A673 (cell line): ENCODE measurements around the gene HLA-DRB5. TPM values are rescaled to one million over a fixed set of nuclear protein-coding genes. Genes with fewer than 3 reads are reported as not detected.

Source experiments
- BruUV-seq: library from RNA; stranded (reverse); fragments of 400-500 nt; replicated peaks from 2 replicates; lab custom pipeline; 2021; lab: Mats Ljungman, UMichigan
- CTCF ChIA-PET: fragments of 300-600 bp; sonication (Branson Sonifier 250); formaldehyde crosslinking; loops from one replicate; lab custom pipeline; 2022; ENCODE audit warnings: antibody characterized with exemption; lab: Charles Lee
- POLR2A ChIA-PET: fragments of 300-600 bp; sonication (Branson Sonifier 250); formaldehyde crosslinking; loops from one replicate; lab custom pipeline; 2022; ENCODE audit warnings: antibody characterized with exemption; ENCODE audit not compliant: low non-redundant PET; lab: Charles Lee
- DNase-seq: peaks from one replicate; pipeline ENCODE4 v3.0.0-alpha.2; 2015; ENCODE audit warnings: low spot score
- H3K27ac ChIP-seq: fragments of 200-600 bp; sonication (generic); 2 replicates; pipeline ENCODE4 v1.5.1; 2016; ENCODE audit warnings: mixed run types, low read depth, mild to moderate bottlenecking, mixed read lengths, antibody characterized with exemption, low read length; ENCODE audit not compliant: poor library complexity, severe bottlenecking
- H3K27me3 ChIP-seq: fragments of 200-600 bp; sonication (generic); replicated peaks from 2 replicates; pipeline ENCODE4 v1.6.1; 2017; ENCODE audit warnings: mixed run types, low read depth, mild to moderate bottlenecking, mixed read lengths, antibody characterized with exemption, low read length; ENCODE audit not compliant: insufficient read depth, poor library complexity
- H3K36me3 ChIP-seq: fragments of 200-600 bp; sonication (generic); 2 replicates; pipeline ENCODE4 v1.6.1; 2016; ENCODE audit warnings: mixed run types, mild to moderate bottlenecking, mixed read lengths, antibody characterized with exemption, low read length; ENCODE audit not compliant: insufficient read depth, poor library complexity, severe bottlenecking
- H3K4me1 ChIP-seq: fragments of 200-600 bp; sonication (generic); 2 replicates; pipeline ENCODE4 v1.6.1; 2017; ENCODE audit warnings: mixed run types, mild to moderate bottlenecking, mixed read lengths, antibody characterized with exemption, low read length; ENCODE audit not compliant: insufficient read depth, poor library complexity, severe bottlenecking
- H3K4me3 ChIP-seq: fragments of 200-600 bp; sonication (generic); 2 replicates; pipeline ENCODE4 v1.5.1; 2016; ENCODE audit warnings: low read depth, mixed run types, mild to moderate bottlenecking, mixed read lengths, low read length; ENCODE audit not compliant: poor library complexity, severe bottlenecking
- H3K9me3 ChIP-seq: fragments of 200-600 bp; sonication (generic); 2 replicates; pipeline ENCODE4 v1.6.1; 2016; ENCODE audit warnings: mixed run types, low read depth, mild to moderate bottlenecking, mixed read lengths, antibody characterized with exemption, low read length; ENCODE audit not compliant: poor library complexity, severe bottlenecking
- EZH2 ChIP-seq: fragments of 200-600 bp; sonication (generic); IDR thresholded peaks from 2 replicates; pipeline ENCODE4 v1.6.1; 2017; ENCODE audit warnings: borderline replicate concordance, low read depth, mild to moderate bottlenecking, mixed read lengths, antibody characterized with exemption, low read length; ENCODE audit not compliant: poor library complexity, severe bottlenecking
- intact Hi-C: fragments of 100-400 bp; cut with micrococcal nuclease; formaldehyde crosslinking; loops from one replicate; pipeline ENCODE4 v1.10.0; 2022; ENCODE audit not compliant: unreplicated experiment
- total RNA-seq: library from RNA; stranded (reverse); gene quantifications from 2 replicates; pipeline ENCODE4 v1.2.3, GENCODE V29; 2021
- TF ChIP-seq, protein P1 (sequence below): fragments of 300-800, 200-600 bp; sonication (generic); conservative IDR thresholded peaks from 2 replicates; pipeline ENCODE4 v1.5.1; 2017; ENCODE audit warnings: low read depth, mild to moderate bottlenecking, antibody characterized with exemption, low read length, moderate library complexity, mixed read lengths

Gene HLA-DRB5
- total RNA-seq, 1 experiment from 2014 or later = not detected

DNA sequence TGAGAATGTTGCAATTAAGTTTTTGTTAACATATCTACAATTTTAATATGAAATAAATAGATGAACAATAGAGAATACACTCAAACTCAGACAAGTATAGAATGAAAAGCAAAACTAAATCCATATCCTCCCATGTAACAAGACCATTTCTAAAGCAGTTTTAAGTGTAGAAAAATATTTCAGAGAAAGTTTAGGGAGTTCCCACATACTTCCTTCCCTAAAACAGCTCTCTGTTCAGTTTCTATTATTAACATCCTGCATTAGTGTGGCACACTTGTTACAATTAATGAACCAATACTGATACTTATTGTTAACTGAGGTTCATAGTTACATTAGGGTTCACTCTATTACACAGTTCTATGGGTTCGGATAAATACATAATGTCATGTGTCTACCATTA lies 38.4 kb downstream of the HLA-DRB5 start:
- POLR2A ChIA-PET = no interaction called here
- Histone ChIP-seq H3K36me3 (no peaks in the 10 kb centered on the region), H3K4me3 (no peak overlapping the region), H3K27ac (no peak overlapping the region), H3K4me1 (no peaks in the 10 kb centered on the region), H3K9me3 (no peaks in the 10 kb centered on the region), H3K27me3 (peaks cover 10% of the 10 kb centered on the region)
- CTCF ChIA-PET = no interaction called here
- TF ChIP-seq EZH2 = no peak
- TF ChIP-seq, protein P1, sequence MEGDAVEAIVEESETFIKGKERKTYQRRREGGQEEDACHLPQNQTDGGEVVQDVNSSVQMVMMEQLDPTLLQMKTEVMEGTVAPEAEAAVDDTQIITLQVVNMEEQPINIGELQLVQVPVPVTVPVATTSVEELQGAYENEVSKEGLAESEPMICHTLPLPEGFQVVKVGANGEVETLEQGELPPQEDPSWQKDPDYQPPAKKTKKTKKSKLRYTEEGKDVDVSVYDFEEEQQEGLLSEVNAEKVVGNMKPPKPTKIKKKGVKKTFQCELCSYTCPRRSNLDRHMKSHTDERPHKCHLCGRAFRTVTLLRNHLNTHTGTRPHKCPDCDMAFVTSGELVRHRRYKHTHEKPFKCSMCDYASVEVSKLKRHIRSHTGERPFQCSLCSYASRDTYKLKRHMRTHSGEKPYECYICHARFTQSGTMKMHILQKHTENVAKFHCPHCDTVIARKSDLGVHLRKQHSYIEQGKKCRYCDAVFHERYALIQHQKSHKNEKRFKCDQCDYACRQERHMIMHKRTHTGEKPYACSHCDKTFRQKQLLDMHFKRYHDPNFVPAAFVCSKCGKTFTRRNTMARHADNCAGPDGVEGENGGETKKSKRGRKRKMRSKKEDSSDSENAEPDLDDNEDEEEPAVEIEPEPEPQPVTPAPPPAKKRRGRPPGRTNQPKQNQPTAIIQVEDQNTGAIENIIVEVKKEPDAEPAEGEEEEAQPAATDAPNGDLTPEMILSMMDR = no peak
- no TSS peak for BruUV-seq
- DNase-seq = no peak
- intact Hi-C loops = no loop called here

DNA sequence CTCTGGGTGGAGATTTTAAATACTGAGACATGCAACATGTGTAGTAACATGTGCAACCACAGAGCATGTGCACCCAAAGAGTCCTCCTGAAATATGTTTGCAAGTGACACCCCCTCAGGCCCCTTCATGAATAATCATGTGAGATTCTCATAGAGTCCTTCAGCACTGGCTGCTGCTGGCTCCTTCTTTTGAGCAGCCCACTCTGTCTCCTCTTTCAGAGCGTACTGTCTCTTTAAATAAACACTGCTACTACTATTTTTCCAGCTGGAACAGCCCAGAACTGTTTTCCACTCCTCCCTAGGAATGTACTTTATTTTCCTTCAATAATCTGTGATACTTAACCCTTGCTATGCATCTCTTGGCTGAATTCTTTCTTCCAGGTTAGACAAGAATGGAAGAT lies 42.0 kb downstream of the HLA-DRB5 start:
- Histone ChIP-seq H3K4me1 (no peaks in the 10 kb centered on the region), H3K27me3 (peaks cover 10% of the 10 kb centered on the region), H3K9me3 (no peaks in the 10 kb centered on the region), H3K4me3 (no peak overlapping the region), H3K36me3 (no peaks in the 10 kb centered on the region), H3K27ac (no peak overlapping the region)
- DNase-seq = no peak
- ChIA-PET POLR2A (no interaction called here), CTCF (no interaction called here)
- intact Hi-C loops = loop anchor here (2.0 to 10.0 kb wide), 2 partner anchors 49 to 97 kb away; partner anchors contain the start of gene HLA-DRB1
- TF ChIP-seq, protein P1 = no peak
- TF ChIP-seq EZH2 = no peak
- no TSS peak for BruUV-seq

DNA sequence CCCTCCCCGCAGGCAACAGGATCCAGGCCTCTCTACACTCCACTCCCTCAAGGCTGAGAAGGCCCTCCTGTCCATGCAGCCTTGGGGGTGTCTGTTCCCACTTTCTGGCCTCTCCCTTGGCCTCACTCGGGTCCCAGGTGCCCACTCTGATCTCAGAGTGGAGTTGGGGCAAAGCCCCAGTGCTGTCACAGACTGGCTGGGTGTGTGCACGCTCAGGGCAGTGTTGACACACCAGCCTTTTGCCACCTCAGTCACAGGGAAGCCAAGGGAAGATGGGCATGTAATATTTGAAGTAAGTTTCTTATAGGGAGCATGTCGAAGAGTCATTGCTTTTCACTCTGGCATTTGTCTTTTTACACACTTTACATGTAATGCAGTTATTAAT lies 45.5 kb downstream of the HLA-DRB5 start:
- DNase-seq = no peak
- no peaks in the 10 kb centered on the region for H3K4me1 ChIP-seq
- no peak overlapping the region for H3K4me3 ChIP-seq
- H3K9me3 ChIP-seq = no peaks in the 10 kb centered on the region
- intact Hi-C loops = loop anchor here (10.0 kb wide), 1 partner anchor 100 kb away; the partner anchor contains the start of gene HLA-DRB1
- TF ChIP-seq, protein P1 = no peak
- no peak for TF ChIP-seq EZH2
- no peak overlapping the region for H3K27ac ChIP-seq
- CTCF ChIA-PET = interaction anchor here (0.6 kb wide), 1 partner anchor 354 kb away, joined by 7 read pairs; the partner anchor contains the start of gene TAP2
- peaks cover 18% of the 10 kb centered on the region for H3K27me3 ChIP-seq
- no peaks in the 10 kb centered on the region for H3K36me3 ChIP-seq
- BruUV-seq = no TSS peak
- POLR2A ChIA-PET = no interaction called here
